NOMO-1 treated with dmso at 0.1 percent for 144 hours (cell line): ENCODE results near the gene KLHL12.

Experiments
- DNase-seq: peaks from one replicate; lab custom pipeline; 2025; ENCODE audit not compliant: unreplicated experiment; lab: John Stamatoyannopoulos, UW

Gene KLHL12

DNA sequence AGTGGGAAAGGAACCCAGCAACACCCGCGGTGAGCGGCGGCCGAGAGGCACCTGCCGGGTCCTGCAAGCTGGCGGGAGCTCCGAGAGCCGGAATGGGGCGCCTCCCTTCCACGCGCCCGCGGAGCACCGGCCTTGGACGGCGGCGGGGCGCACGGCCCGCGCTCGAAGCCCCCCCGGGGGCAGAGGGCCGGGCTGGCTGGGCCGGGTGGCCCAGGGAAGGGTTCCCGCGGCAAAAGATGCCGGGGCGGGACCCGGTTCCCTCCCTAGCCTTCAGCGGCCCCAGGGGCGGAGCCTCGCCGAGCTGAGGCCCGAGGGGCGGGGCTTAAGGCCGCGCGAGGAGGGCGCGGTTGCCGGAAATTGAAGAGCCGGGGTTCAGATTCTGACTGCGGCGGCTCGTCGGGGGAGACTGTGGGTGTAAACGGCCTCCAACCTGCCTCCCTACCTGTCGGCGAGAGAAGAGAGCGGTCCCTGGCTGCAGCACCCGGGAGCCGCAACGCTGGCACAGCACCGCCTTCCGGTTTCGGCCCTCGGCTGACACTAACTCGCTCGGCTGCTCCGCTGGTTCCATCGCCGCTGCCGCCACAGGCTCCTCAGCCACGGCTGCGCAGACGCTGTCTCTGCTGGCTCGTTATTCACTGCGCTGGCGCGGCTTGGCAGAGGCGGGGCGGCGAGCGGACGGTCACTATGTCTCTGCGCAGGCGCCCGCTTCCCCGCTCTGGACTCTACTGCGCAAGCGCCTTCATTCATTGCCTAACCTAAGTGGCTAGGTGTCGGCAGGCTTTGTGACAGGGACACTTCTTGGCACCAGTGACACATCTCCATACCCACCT lies 38.3 kb downstream of the KLHL12 start, which contains the start of gene RABIF:
Gene RABIF, minus strand, starts transcription at position 619 of the 830 bp plus-strand sequence. Its CDS starts 51 bp downstream, at position 568.
- DNase-seq, result peak; percentile 95

DNA sequence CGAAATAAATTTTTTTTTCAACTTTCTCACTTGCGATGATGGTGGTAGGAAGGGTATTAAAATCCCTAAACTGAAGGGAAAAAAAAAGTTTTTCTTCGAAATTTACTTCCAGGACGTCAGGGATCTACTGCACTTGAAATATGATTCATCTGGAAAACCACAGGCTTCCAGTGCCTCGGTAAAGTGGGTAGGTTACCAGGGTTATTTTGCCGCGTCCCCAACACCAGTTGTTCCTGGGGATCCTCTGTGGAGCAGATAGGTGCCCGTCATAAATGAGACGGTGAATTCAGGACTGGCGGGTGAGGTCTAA lies 38.9 kb downstream of the KLHL12 start:
- DNase-seq, result peak; percentile 8

GRCh38 chr1:202880961-202881460 lies 46.0 kb downstream of the KLHL12 start:
- DNase-seq, result no peak

GRCh38 chr1:202880062-202880461 lies 47.0 kb downstream of the KLHL12 start:
- DNase-seq, result no peak

DNA sequence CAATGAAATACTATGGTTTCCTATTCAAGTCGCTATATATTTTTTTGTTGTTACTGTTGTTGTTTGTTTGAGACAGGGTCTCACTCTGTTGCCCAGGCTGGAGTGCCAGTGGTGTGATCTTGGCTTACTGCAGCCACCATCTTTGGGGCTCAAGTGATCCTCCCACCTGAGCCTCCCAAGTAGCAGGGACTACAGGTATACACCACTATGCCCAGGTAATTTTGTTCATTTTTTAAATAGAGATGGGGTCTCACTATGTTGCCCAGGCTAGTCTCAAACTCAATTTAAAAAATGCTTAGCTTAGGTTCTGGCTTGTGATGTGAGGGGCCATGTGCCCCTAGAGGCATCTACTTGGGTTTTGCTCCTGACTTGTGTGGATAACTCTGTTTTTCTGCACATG lies 47.9 kb downstream of the KLHL12 start:
- no peak for DNase-seq

DNA sequence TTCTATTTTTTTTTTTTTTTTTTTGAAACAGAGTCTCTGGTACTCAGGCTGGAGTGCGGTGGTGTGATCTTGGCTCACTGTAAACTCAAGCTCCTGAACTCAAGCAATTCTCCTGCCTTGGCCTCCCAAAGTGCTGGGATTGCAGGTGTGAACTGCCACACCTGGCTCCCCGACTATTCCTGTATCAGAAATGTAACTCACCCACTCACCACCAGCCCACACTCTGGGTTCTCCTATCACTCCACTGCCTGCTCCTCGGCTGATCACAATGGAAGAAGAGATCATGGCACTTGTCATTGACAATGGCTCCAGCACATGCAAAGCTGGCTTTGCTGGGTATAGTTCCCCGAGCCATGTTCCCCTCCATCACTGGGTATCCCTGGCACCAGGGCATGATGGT lies 54.0 kb downstream of the KLHL12 start:
- no peak for DNase-seq

DNA sequence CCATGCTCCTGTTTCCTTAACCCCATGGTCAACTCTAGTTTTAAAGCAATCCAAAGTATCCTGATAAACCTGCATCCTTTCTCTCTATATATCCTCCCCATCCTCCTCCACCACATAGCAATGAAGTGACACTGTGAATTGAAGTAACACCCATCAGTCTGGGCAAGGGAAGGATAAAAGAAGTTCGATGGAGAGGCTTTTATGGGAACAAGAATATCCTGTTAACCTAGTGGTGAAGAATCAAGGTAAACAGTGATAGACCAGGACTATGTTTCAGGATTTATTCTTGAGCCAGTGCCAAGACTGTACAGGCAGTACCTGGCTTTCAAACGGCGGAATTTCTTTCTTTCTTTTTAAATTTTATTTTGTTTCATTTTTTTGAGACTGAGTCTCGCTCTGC lies 55.7 kb downstream of the KLHL12 start:
- no peak for DNase-seq

DNA sequence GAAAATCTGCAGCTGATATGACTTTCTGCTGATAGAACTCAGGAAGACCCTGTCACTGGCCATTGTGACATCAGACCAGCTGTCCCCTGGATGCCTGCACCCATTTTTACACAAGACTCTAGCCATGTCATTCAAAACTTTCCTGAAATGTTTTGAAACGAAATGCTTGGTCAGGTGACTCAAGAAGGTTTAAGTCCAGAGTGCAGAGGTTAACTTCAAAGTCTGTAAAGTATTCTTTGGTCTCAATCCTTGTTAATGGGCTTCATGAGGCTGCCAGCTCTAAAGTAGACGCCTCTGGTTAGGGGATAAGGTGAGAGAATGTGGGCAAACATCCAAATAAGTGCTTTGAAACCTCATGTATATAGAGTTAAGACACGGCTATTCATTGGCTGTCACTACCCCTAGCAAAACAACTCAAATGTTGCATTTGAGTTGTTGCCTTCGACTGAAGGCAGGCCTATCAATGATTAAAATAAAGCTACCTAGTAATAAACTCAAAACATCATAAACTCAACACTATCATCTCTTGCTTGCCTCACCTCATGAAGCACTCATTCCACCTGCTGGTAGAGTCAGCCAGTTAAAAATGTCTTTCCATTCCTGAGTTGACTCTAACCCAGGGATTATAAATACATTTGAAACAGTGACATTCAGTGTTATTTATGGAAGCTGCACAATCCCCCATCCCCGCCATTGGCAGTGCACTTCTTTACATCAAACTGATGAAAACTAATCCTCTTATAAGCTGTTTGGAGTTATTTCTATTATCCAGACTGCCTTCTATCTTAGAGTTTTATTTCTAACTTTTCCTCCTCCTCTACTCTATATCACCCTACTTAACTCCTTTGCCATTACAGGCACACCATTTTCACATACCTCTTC lies 64.1 kb downstream of the KLHL12 start:
- DNase-seq, result no peak

DNA sequence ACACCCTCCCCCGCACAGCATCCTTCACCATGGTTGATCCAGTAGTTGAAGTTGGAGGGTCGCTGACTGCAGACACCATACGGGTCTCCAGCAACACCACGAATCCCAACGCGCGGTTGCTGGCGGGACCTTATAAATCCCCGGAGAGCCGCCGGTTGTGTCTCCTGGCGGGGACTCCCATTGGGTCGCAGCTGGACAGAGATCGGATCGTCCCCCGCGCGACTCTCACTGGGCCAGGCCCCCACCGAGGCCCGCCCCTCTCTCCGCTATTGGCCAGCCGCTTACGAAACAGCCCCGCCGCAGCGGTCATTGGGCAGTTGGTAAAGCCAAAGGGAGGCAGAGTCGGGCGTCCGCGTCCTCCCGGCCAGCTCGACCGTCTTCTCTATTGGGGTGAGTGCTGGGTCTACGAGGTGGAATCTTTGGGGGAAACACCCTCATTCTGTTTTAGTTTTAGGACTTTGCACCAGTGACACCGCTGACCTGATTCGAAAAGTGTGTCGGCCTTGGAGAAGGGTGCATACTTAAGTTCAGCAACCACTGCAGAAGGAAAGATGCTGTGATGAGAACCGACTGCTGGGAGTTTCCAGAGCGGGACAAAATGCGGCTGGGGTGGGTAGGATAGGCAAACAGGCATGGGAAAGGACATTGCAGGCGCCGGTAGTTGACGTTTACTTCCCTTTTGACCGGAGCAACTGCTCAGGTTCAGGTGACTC lies 65.5 kb downstream of the KLHL12 start:
- peak; percentile 78 for DNase-seq

DNA sequence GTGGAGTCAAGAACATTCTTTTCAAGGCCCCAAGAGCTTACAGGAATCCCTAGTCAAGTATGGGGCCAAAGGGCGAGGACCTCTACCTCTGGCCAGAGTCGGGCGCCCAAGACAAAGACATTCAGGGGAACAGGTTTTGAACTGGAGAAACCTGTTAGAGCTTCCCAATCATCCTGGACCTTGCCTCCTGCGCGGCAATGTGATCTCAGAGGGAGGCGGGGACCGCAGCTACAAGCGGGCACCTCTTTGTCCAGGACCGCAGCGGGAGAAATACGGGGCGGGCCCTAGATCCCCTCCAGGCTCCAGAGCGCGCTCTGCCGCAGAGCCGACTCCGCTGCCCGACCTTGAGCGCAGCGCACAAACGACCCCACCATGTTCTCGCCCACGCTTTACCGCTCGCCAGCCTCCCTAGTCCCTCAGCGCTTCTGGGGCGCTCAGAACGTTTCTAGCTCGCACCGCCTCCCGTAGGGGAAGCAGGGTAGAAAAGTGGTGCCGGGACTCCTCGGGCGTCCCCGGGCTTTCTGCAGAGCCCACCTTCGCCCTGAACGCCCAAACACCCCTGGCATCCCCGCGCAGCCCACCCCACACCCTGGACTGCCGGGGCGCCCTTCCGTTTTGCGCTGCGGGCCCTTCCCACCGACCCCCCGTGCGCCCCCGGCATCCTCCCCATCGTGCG lies 66.2 kb downstream of the KLHL12 start:
- no peak for DNase-seq

GRCh38 chr1:202858789-202859414 lies 68.1 kb downstream of the KLHL12 start:
- DNase-seq, result no peak

- DNase-seq, result peak; percentile 46
Measured at GRCh38 chr1:202858331-202858730, 68.7 kb downstream of the KLHL12 start.

- no peak for DNase-seq
Measured at GRCh38 chr1:202857136-202857610, 69.9 kb downstream of the KLHL12 start.

- no peak for DNase-seq
Measured at GRCh38 chr1:202856014-202856413, 71.0 kb downstream of the KLHL12 start.

DNA sequence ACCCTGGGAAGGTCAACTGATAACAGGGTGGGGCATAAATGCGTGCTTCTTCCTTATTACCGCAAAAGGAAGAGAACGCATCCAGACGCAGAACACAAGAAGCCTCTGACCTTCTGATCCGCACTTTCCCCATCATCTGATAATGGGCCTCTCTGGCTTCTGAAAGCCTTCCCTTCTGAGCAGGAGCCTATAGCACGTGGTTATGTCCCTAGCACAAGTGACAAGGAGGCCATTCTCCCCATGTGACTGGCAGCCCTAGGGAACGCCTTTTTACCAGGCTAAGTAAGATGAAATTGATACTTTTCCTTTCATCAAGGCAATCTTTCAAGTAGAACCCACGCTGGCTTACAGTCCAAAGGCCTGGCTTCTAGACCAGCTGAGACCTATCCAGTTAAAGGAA lies 72.2 kb downstream of the KLHL12 start:
- DNase-seq, result no peak

DNA sequence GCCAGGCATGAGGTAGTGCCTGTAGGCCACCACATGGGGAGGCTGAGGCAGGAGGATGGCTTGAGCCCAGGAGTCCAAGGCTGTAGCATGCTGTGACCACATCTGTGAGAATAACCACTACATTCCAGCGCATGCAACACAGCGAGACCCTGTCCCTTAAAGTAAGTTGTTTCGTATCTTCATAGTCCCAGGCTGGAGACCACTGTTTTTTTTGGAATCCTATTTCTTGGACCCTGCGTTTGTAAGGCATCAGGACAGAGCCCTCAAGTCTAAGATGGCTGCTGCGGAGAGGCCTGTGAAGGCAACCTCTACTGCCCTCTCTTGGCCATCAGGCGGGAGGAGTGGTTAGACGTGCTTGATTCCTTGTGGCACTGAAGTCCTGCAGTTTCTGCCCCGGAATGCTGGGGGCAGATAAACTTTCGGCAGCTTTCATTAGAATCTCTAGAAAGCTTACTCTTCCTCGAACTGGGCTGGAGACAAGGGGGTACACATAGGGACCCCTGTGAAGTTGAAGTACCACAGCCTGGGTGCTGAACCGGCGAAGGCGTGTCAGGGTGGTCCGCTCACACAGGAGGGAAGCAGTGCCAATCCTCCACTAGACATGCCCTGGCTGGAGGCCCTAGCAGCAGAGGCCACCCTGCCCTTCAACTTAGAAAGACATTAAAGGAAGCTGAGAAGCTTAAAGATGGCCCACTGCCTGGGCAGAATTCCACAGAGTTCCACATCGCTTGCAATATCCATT lies 74.7 kb downstream of the KLHL12 start:
- peak; percentile 40 for DNase-seq

GRCh38 chr1:202850593-202851362 lies 76.3 kb downstream of the KLHL12 start:
- DNase-seq, result no peak

DNA sequence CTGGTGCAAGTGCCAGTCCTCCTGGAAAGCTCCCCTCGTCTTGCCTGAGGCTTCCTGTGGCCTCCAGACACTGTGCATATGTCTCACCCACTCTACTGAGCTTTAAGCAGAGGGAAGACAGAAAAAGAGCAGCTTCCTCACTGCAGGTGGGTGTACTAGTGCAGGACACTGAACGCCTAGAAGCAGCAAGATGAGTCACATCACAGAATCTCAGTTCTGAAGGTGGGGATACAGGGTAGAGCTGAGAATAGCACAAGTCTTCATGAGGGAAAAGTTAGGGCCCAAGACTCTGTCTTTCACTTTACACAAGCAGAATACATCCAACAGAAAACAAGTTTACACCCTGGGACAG lies 78.9 kb downstream of the KLHL12 start:
- no peak for DNase-seq

GRCh38 chr1:202844935-202845334 lies 82.1 kb downstream of the KLHL12 start:
- DNase-seq, result no peak
